ENCODE measurements around the gene FOXD4L6.
"Not testable (repeated sequence)": the region's sequence is repeated elsewhere in the genome, so short reads cannot be mapped to it uniquely, and the experiment has no call there.

Gene FOXD4L6

DNA sequence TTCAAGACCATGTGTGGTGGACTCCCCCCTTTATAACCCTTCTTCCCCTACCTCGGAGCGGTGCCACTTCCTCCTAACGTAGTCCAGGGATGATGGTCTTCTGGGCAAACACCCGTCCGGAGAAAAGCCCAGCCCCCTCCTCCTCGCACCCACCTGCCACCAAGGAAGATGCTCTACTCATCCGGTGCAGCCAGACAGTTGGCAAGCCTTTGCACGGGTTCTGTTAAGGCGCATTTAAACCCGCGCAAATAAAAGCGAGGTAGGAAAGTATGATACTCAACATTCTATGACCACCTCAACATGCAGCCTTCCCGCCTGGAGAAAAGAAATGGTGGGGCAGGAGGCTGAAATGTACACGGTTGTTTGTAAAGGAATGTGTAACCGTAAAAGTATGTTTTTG, at the start of gene FOXD4L6:
Gene FOXD4L6 (minus strand): TSS at position 101 of the 400 bp plus-strand sequence. CDS start 298 bp downstream, outside the sequence.
- not testable (repeated sequence) for DNase-seq (ENCODE audit: low spot score)

DNA sequence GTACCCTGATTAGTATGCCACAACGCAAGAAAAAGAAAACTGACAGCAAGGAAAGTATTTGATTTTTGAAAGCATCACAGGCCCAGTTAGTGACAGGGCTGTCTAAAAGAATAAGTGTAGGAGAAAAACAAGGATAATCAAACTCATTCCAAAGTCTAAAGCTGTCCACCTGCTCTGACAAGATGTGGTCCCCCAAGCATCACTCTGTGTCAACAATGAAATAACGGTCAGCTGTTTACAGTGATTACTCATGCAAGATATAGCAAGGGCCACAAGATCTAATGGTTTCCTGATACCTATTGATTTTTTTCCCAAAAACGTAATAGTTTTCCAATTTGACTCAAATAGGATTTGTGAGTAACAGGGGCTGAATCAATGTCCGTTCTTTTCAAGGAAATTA, 46.5 kb upstream of the FOXD4L6 start:
- DNase-seq (ENCODE audit: low spot score) = not testable (repeated sequence)

- not testable (repeated sequence) for DNase-seq (ENCODE audit: low spot score)
These were observed 21.6 kb upstream of the FOXD4L6 start for GRCh38 chr9:41150116-41150515.

DNA sequence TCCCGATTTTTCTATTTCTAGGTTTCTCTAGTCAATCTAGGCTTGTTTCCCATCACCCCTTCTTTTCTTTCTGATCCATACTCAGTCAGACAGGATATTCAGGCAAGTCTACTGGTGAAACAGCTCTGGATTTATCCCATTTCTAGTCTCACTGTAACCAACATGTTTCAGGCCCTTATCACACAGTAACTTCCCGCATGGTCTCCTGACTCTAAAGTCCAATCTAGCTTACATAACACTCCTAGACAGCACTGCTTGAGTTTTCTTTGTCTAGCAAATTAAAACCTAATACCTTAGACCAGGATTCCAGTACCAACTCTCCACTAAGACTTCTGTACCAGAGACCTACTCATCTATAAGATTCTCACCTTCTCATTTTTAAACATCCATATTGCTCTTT, 13.4 kb upstream of the FOXD4L6 start:
- not testable (repeated sequence) for DNase-seq (ENCODE audit: low spot score)

GRCh38 chr9:41126746-41127446, 1.6 kb downstream of the FOXD4L6 start:
- not testable (repeated sequence) for DNase-seq (ENCODE audit: low spot score)

- DNase-seq (ENCODE audit: low spot score) = not testable (repeated sequence)
These were observed 2.5 kb downstream of the FOXD4L6 start for GRCh38 chr9:41125936-41126335.

GRCh38 chr9:41125109-41125658, 3.3 kb downstream of the FOXD4L6 start:
- not testable (repeated sequence) for DNase-seq (ENCODE audit: low spot score)

DNA sequence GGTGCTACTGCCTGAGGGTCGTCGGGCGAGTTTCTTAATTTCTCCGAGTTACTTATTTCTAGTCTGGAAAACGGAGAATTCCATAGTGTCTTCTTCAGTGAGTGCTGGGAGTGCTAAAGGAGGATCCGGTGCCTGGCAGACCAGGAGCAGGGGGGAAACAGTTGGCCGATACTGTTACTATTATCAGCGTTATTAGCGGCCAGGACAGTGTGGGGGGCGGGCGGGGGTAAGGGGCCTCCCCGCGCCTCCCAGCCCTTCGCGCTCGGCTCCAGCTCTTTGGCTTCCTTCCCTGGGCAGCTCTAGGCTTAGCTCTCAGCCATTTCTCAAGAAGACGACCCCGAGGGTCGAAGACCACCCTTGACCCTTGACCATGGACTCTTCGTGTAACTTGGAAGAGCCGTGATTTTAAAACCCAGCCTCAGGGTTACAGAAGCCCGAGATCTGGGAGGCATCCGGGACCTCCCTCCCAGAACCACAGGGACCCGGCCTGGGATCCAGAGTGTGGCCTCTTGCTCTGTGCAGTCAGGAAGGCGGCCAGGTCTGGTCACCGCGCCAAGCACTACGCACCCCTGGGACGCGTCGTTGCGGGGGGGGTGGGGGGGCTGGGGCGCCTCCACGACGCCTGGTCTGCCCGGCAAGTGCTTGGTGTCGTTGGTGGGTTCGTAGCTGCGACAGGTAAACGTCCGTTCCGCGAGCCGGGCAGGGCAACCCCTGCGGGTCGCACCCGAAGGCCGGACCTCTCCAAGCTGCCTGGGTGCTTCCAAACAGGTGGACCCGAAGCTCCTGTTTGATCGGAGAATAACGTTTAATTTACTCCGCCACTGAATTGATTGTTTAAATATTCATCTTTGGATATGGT, 4.0 kb downstream of the FOXD4L6 start:
- not testable (repeated sequence) for DNase-seq (ENCODE audit: low spot score)

- DNase-seq (ENCODE audit: low spot score) = not testable (repeated sequence)
These were observed 4.7 kb downstream of the FOXD4L6 start for GRCh38 chr9:41123812-41124211.

DNA sequence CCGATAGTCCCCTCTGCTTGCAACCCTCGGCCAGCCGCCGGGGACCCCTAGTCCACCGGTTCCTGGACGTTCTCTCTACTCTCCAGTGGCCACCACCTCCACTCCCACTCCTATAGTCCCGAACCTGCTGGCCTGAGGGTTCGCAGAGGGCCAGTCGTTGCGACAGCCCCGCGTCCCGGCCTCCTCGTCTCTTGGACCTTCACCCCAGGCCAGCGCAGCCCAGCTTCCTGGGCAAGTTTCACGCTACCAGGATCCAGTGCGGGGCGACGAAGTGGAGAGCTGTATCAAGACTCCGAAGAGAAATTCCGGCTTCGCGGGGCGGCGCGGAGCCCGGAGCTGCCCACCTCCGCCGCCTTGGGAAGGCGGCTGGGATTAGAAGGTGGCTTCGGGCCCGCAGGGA, 5.1 kb downstream of the FOXD4L6 start:
- DNase-seq (ENCODE audit: low spot score) = not testable (repeated sequence)

- not testable (repeated sequence) for DNase-seq (ENCODE audit: low spot score)
These were observed 7.8 kb downstream of the FOXD4L6 start for GRCh38 chr9:41120696-41121095.

- not testable (repeated sequence) for DNase-seq (ENCODE audit: low spot score)
These were observed 8.8 kb downstream of the FOXD4L6 start for GRCh38 chr9:41119719-41120118.

DNA sequence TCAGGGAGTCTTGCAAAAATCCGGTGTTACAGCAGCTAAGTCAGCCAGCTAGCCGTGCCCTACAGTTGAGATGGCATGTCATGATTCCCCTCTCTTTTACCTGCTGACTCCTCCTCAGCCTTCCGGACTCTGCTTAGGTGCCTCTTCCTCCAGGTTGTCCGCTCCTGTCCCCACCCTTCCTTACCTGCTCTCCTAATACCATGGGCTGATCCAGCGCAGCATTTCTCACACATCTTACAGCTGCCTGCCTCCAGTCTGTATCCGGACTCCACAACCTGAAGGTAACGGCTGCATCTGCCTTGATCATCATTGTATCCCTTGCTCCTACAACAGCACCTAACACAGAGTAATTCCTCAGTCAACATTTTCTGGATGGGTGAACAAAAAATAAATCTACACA, 9.2 kb downstream of the FOXD4L6 start:
- DNase-seq (ENCODE audit: low spot score) = not testable (repeated sequence)

DNA sequence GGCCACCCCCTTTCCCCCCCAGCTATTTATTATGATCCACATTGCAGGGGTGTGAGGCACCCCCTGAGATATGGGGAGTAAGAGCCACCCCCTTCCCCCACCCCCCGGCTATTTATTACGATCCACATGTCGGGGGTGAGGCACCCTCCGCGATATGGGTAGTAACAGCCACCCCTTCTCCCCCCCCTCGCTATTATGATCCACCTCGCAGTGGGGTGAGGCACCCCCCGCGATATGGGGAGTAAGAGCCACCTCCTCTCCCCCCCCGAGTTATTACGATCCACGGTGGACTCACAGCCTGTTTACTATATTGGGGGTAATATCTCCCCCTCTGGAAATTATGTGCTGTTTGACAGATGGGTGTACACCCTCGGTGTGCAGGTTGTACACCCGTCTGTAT, 15.1 kb downstream of the FOXD4L6 start:
- DNase-seq (ENCODE audit: low spot score) = not testable (repeated sequence)

- not testable (repeated sequence) for DNase-seq (ENCODE audit: low spot score)
These were observed 17.1 kb downstream of the FOXD4L6 start for GRCh38 chr9:41111414-41111813.

- DNase-seq (ENCODE audit: low spot score) = not testable (repeated sequence)
These were observed 17.6 kb downstream of the FOXD4L6 start for GRCh38 chr9:41110913-41111312.

- DNase-seq (ENCODE audit: low spot score) = not testable (repeated sequence)
These were observed 19.2 kb downstream of the FOXD4L6 start for GRCh38 chr9:41109253-41109652.

- DNase-seq (ENCODE audit: low spot score) = not testable (repeated sequence)
These were observed 19.7 kb downstream of the FOXD4L6 start for GRCh38 chr9:41108816-41109215.

DNA sequence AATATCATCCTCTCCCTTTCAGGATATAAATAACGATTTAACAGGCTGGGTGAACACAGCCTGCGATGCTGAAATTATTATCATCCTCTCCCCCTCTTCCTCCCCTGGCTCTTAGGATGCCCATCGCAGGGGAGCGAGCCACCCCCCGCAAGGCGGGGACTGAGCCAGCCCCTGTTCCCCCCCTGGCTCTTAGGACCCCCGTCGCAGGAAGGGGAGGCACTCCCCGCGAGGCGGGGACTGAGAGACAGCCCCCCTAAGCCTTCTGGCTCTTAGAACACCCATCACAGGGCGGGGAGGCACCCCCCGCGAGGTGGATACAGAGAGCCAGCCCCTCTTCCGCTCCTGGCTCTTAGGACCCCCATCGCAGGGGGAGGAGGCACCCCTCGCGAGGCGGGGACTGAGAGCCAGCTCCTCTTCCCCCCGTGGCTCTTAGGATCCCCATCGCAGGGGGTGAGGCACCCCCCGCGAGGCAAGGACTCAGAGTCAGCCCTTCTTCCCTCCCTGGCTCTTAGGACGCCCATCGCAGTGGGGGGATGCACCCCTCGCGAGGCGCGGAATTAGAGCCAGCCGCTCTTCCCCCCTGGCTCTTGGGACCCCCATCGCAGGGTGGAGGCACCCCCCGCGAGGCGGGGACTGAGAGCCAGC, 21.9 kb downstream of the FOXD4L6 start:
- DNase-seq (ENCODE audit: low spot score) = not testable (repeated sequence)

DNA sequence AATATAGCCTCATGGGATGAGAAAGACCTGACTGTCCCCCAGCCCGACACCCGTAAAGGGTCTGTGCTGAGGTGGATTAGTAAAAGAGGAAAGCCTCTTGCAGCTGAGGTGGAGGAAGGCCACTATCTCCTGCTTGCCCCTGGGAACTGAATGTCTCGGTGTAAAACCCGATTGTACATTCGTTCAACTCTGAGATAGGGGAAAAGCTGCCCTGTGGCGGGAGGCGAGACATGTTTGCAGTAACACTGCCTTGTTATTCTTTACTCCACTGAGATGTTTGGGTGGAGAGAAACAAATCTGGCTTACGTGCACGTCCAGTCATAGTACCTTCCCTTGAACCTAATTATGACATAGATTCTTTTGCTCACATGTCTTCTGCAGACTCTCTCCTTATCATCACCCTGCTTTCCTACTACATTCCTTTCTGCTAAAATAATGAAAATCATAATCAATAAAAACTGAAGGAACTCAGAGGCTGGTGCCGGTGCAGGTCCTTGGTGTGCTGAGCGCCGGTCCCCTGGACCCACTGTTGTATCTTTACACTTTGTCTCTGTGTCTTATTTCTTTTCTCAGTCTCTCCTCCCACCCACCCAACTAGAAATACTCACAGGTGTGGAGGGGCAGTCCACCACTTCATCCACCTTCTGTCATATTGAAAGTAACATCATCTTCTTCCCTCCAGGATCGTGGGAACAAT, 22.8 kb downstream of the FOXD4L6 start:
- not testable (repeated sequence) for DNase-seq (ENCODE audit: low spot score)

GRCh38 chr9:41104542-41104941, 23.9 kb downstream of the FOXD4L6 start:
- DNase-seq (ENCODE audit: low spot score) = not testable (repeated sequence)

Measured in HuH-7 (cell line).